Measurements from ENCODE around the gene DGCR2. TPM values are rescaled to one million over a fixed set of nuclear protein-coding genes. Genes with fewer than 3 reads are reported as not detected.

DGCR2 gene
- total RNA-seq, 1 experiment from 2014 or later, result 42.9 TPM

DNA sequence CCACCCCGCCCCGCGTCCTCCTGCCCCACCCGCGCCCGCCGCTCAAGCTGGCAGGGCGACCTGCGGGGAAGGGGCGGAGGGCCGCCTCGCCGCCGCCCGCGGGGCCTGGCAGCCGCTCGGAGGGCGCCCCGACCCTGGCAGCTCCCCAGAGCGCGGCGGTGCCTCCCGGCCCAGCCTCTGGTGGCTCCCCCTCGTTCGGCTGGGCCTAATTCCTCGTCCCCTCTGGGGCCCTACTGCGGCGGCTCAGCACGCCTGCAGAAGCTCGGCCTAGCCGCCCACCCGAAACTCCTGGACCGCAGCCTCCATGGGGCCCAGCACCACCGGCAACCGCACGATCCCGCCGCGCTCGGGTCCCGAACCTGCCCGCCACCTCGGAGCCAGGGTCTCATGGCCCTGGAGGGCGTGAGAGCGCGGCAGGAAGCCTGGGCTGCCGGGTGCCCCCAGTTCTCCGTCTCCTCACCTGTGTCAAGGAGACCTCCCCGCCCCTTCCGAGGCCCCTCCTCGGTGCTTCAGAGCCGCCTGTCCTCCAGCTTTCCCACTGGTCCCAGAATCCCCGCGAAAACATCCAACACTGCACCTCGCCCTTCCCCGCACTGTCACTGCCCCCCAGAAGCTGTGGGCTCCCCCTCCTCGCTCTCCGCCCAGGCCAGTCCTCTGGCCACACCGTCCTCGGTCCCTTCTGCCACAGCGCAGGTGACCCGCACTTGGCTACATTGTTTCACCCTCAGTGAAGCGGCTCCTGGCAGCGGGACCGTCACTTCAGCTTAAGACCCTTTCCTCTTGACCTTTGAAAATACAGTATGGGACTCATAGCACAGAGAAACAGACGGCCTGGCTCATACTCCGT lies 28.5 kb upstream of the DGCR2 start:
- Histone ChIP-seq H3K36me3 (ENCODE audit: control insufficient read depth in 1 of 2, insufficient read depth in 2 of 2, low read length in 2 of 2) (no peaks in the 10 kb centered on the region), H3K4me3 (replicated peaks in 1 of 2; ENCODE audit: low read depth in 1 of 2, low read length in 2 of 2) (no peak overlapping the region), H3K4me2 (ENCODE audit: low read length) (no peak overlapping the region), H3K4me1 (ENCODE audit: control insufficient read depth in 1 of 2, insufficient read depth in 2 of 2, low read length in 2 of 2) (no peaks in the 10 kb centered on the region), H3K9me3 (ENCODE audit: control insufficient read depth in 1 of 2, insufficient read depth in 1 of 2, low read depth in 1 of 2, low read length in 2 of 2) (no peaks in the 10 kb centered on the region), H3K9me2 (ENCODE audit: insufficient read depth) (no peaks in the 10 kb centered on the region), H4K20me1 (ENCODE audit: insufficient read depth) (no peaks in the 10 kb centered on the region), H3K27me3 (ENCODE audit: insufficient read depth, low read length) (peaks cover 8% of the 10 kb centered on the region; the same call in 1 of the 2 replicates), H3K27ac (ENCODE audit: low read depth, low read length) (no peak overlapping the region), H2AFZ (ENCODE audit: low read depth, low read length, poor library complexity, severe bottlenecking) (no peak overlapping the region), H3K79me2 (ENCODE audit: insufficient read depth, low read length) (no peaks in the 10 kb centered on the region), H3K9ac (ENCODE audit: low read length) (no peak overlapping the region)
- no TSS peak for BruUV-seq (replicated peaks)
- ChIA-PET POLR2A (no interaction called here), CTCF (no interaction called here), RAD21 (ENCODE audit: low non-redundant PET in 1 of 2, low total read pairs in 2 of 2, uncharacterized antibody in 2 of 2, unreplicated experiment in 2 of 2) (no interaction called here)
- no peak for TF ChIP-seq ZNF274 (IDR thresholded peaks at IDR 0.05; ENCODE audit: low read depth, low read length)
- TF ChIP-seq, protein P1, sequence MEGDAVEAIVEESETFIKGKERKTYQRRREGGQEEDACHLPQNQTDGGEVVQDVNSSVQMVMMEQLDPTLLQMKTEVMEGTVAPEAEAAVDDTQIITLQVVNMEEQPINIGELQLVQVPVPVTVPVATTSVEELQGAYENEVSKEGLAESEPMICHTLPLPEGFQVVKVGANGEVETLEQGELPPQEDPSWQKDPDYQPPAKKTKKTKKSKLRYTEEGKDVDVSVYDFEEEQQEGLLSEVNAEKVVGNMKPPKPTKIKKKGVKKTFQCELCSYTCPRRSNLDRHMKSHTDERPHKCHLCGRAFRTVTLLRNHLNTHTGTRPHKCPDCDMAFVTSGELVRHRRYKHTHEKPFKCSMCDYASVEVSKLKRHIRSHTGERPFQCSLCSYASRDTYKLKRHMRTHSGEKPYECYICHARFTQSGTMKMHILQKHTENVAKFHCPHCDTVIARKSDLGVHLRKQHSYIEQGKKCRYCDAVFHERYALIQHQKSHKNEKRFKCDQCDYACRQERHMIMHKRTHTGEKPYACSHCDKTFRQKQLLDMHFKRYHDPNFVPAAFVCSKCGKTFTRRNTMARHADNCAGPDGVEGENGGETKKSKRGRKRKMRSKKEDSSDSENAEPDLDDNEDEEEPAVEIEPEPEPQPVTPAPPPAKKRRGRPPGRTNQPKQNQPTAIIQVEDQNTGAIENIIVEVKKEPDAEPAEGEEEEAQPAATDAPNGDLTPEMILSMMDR (IDR thresholded peaks at IDR 0.05 in 2 of 3, conservative IDR thresholded peaks at IDR 0.05 in 1 of 3; ENCODE audit: borderline replicate concordance in 1 of 3, insufficient read depth in 1 of 3, low read depth in 2 of 3, low read length in 2 of 3), result no peak
- no peak for TF ChIP-seq SP1 (IDR thresholded peaks at IDR 0.05; ENCODE audit: low read depth)
- no peak for TF ChIP-seq ELF1 (IDR thresholded peaks at IDR 0.05; ENCODE audit: borderline replicate concordance, low read depth)
- no peak for TF ChIP-seq POLR2AphosphoS5 (IDR thresholded peaks at IDR 0.05; ENCODE audit: low read depth, low read length)
- no peak for TF ChIP-seq YY1 (IDR thresholded peaks at IDR 0.05; ENCODE audit: extremely low read depth, insufficient replicate concordance, low read depth, low read length)
- TF ChIP-seq EGR1 (IDR thresholded peaks at IDR 0.05; ENCODE audit: low read depth), result no peak
- TF ChIP-seq, protein P2, sequence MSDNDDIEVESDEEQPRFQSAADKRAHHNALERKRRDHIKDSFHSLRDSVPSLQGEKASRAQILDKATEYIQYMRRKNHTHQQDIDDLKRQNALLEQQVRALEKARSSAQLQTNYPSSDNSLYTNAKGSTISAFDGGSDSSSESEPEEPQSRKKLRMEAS (IDR thresholded peaks at IDR 0.05), result no peak
- TF ChIP-seq JUND (IDR thresholded peaks at IDR 0.05), result no peak
- TF ChIP-seq TCF7L2 (IDR thresholded peaks at IDR 0.05; ENCODE audit: borderline replicate concordance, extremely low read depth, insufficient read depth, insufficient read length), result no peak
- TF ChIP-seq, protein P3, sequence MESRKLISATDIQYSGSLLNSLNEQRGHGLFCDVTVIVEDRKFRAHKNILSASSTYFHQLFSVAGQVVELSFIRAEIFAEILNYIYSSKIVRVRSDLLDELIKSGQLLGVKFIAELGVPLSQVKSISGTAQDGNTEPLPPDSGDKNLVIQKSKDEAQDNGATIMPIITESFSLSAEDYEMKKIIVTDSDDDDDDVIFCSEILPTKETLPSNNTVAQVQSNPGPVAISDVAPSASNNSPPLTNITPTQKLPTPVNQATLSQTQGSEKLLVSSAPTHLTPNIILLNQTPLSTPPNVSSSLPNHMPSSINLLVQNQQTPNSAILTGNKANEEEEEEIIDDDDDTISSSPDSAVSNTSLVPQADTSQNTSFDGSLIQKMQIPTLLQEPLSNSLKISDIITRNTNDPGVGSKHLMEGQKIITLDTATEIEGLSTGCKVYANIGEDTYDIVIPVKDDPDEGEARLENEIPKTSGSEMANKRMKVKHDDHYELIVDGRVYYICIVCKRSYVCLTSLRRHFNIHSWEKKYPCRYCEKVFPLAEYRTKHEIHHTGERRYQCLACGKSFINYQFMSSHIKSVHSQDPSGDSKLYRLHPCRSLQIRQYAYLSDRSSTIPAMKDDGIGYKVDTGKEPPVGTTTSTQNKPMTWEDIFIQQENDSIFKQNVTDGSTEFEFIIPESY (IDR thresholded peaks at IDR 0.05; ENCODE audit: extremely low read depth, insufficient replicate concordance, low read length), result no peak
- TF ChIP-seq RAD21 (IDR thresholded peaks at IDR 0.05; ENCODE audit: low read depth), result no peak
- TF ChIP-seq EZH2phosphoT487 (IDR thresholded peaks at IDR 0.05; ENCODE audit: borderline replicate concordance), result no peak
- TF ChIP-seq SIN3A (IDR thresholded peaks at IDR 0.05; ENCODE audit: low read depth), result no peak
- ATAC-seq, result no peak
- no peak for DNase-seq (ENCODE audit: low read depth, low spot score)
- intact Hi-C loops (cut with micrococcal nuclease), result no loop called here
